ENCODE results near the gene TSC2. TPM values are rescaled to one million over a fixed set of nuclear protein-coding genes. Genes with fewer than 3 reads are reported as not detected.
"Not testable (repeated sequence)": the region's sequence is repeated elsewhere in the genome, so short reads cannot be mapped to it uniquely, and the experiment has no call there.

The TSC2 gene
- total RNA-seq, 4 donors from 2014 or later, result 36.3 to 78.8 (median 54.6) TPM

GRCh38 chr16:2008009-2008526 is 39.7 kb upstream of the TSC2 start:
- TF ChIP-seq EP300 (IDR thresholded peaks at IDR 0.05), result no peak
- TF ChIP-seq, protein P1, sequence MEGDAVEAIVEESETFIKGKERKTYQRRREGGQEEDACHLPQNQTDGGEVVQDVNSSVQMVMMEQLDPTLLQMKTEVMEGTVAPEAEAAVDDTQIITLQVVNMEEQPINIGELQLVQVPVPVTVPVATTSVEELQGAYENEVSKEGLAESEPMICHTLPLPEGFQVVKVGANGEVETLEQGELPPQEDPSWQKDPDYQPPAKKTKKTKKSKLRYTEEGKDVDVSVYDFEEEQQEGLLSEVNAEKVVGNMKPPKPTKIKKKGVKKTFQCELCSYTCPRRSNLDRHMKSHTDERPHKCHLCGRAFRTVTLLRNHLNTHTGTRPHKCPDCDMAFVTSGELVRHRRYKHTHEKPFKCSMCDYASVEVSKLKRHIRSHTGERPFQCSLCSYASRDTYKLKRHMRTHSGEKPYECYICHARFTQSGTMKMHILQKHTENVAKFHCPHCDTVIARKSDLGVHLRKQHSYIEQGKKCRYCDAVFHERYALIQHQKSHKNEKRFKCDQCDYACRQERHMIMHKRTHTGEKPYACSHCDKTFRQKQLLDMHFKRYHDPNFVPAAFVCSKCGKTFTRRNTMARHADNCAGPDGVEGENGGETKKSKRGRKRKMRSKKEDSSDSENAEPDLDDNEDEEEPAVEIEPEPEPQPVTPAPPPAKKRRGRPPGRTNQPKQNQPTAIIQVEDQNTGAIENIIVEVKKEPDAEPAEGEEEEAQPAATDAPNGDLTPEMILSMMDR (IDR thresholded peaks at IDR 0.05), result no peak
- no peak for TF ChIP-seq POLR2AphosphoS5 (IDR thresholded peaks at IDR 0.05)
- no peak for TF ChIP-seq POLR2A (IDR thresholded peaks at IDR 0.05)
- H3K4me1 ChIP-seq, result peaks cover 4 to 71% (median 44%) of the 10 kb centered on the region in 3 donors
- H3K27ac ChIP-seq, result peak overlapping the region in 3 of 4 donors; percentile 39 to 95 (median 95)
- ATAC-seq, result no peak
- peaks cover 0 to 14% of the 10 kb centered on the region in 2 donors for H3K36me3 ChIP-seq
- peak overlapping the region in 1 of 2 donors; percentile 70 for H3K4me3 ChIP-seq
- WGBS, 2 donors (ENCODE audit: low coverage in 1 of 2), result 57 to 60% methylated on average over 4 to 9 of the region's 15 CpGs
- no peaks in the 10 kb centered on the region for H3K27me3 ChIP-seq
- no peaks in the 10 kb centered on the region for H3K9me3 ChIP-seq

GRCh38 chr16:2008631-2009163 is 39.1 kb upstream of the TSC2 start:
- peak overlapping the region; percentile 85 to 95 (median 94) for H3K27ac ChIP-seq
- no peaks in the 10 kb centered on the region for H3K27me3 ChIP-seq
- WGBS, 2 donors (ENCODE audit: low coverage in 1 of 2), result 2 to 14% methylated on average over 2 to 10 of the region's 23 CpGs
- H3K9me3 ChIP-seq, result no peaks in the 10 kb centered on the region
- TF ChIP-seq, protein P1 (IDR thresholded peaks at IDR 0.05), result no peak
- no peak for TF ChIP-seq POLR2A (IDR thresholded peaks at IDR 0.05)
- TF ChIP-seq POLR2AphosphoS5 (IDR thresholded peaks at IDR 0.05), result peak; percentile 16
- H3K4me1 ChIP-seq, result peaks cover 4 to 65% (median 41%) of the 10 kb centered on the region in 3 donors
- no peak for ATAC-seq
- peaks cover 0 to 9% of the 10 kb centered on the region in 2 donors for H3K36me3 ChIP-seq
- H3K4me3 ChIP-seq, result peak overlapping the region; percentile 70 to 90

DNA sequence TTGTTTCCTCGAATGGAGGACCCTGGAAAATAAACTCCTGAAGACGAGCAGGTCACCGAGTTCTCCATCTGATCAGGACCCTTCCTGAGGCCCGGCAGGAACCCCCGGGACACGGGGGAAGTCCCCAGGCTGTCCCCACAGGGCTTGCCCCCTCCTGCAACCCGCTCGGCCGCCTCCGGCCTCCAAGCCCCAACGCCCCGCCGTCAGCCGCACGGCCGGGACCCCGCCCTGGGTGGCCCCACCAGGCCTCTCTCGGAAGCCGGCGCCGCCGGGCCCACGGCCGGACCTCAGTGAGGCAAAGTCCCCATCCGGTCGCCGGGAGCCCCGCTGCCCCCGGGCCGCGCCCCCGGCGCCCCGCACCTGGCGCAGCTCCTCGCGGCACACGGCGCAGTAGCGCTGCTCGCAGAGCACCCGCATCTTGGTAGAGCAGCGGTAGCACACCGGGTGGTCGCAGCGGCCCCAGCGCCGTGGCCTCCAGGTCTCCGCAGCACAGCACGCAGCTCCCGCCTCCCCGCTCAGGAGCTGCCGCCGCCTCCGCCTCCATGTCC is 38.5 kb upstream of the TSC2 start:
- Histone ChIP-seq H3K4me1 (peaks cover 4 to 60% (median 36%) of the 10 kb centered on the region in 3 donors), H3K9me3 (no peaks in the 10 kb centered on the region), H3K36me3 (peaks cover 0 to 9% of the 10 kb centered on the region in 2 donors), H3K27ac (peak overlapping the region; percentile 85 to 95 (median 94)), H3K4me3 (peak overlapping the region; percentile 70 to 90), H3K27me3 (no peaks in the 10 kb centered on the region)
- no CpG with 5 or more reads among the region's 55 CpGs for WGBS, 2 donors (ENCODE audit: low coverage in 1 of 2)
- ATAC-seq, result peak; percentile 21
- TF ChIP-seq EP300 (IDR thresholded peaks at IDR 0.05), result no peak
- TF ChIP-seq, protein P1 (IDR thresholded peaks at IDR 0.05), result peak in 1 of 4 experiments; percentile 16

GRCh38 chr16:2009791-2010510 is 37.8 kb upstream of the TSC2 start, which contains the start of gene ZNF598:
TSS of gene ZNF598 (minus strand) at chr16:2009821.
- peak; percentile 96 for ATAC-seq
- Histone ChIP-seq H3K9me3 (no peaks in the 10 kb centered on the region), H3K27me3 (no peaks in the 10 kb centered on the region), H3K4me1 (peaks cover 4 to 53% (median 33%) of the 10 kb centered on the region in 3 donors), H3K27ac (peak within 1 kb of the TSS; percentile 92 to 95 (median 94)), H3K4me3 (peak within 1 kb of the TSS; percentile 70 to 90), H3K36me3 (peaks cover 0 to 4% of the 10 kb centered on the region in 2 donors)
- WGBS, 2 donors (ENCODE audit: low coverage in 1 of 2), result 0 to 8% methylated on average over 2 to 8 of the region's 52 CpGs
- peak; percentile 88 for TF ChIP-seq POLR2AphosphoS5 (IDR thresholded peaks at IDR 0.05)
- peak; percentile 89 to 93 for TF ChIP-seq POLR2A (IDR thresholded peaks at IDR 0.05)
- TF ChIP-seq, protein P1 (IDR thresholded peaks at IDR 0.05), result peak in 3 of 4 experiments; percentile 11 to 26 (median 20)
- no peak for TF ChIP-seq EP300 (IDR thresholded peaks at IDR 0.05)

DNA sequence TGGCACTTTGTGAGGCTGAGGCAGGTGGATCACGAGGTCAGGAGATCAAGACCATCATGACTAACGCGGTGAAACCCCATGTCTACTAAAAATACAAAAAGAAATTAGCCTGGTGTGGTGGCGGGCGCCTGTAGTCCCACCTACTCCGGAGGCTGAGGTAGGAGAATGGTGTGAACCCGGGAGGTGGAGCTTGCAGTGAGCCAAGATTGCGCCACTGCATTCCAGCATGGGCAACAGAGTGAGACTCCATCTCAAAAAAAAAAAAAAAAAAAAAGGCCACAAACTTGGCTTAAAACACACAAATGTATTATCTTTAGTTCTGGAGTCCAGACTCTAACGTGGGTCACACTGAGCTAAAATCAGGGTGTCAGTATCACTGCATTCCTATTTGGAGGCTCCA is 36.1 kb upstream of the TSC2 start:
- H3K4me3 ChIP-seq, ATAC-seq, H3K27ac ChIP-seq, H3K9me3 ChIP-seq, H3K27me3 ChIP-seq, H3K36me3 ChIP-seq: not testable (repeated sequence)
- 66 to 79% methylated on average over 4 to 9 of the region's 9 CpGs for WGBS, 2 donors (ENCODE audit: low coverage in 1 of 2)
- peaks cover 4 to 35% (median 25%) of the 10 kb centered on the region in 3 donors for H3K4me1 ChIP-seq
